HG03469 (cell line): ENCODE data around the gene CHD1.
A peak's percentile ranks its signal among the peaks of the same experiment; 100 is the strongest.

Experiments
- ATAC-seq: cut with Tn5 transposase; IDR thresholded peaks from one replicate; pipeline ENCODE4 v1.9.1; 2021; ENCODE audit warnings: mild to moderate bottlenecking, moderate library complexity, moderate number of reproducible peaks; ENCODE audit not compliant: unreplicated experiment

The CHD1 gene

DNA sequence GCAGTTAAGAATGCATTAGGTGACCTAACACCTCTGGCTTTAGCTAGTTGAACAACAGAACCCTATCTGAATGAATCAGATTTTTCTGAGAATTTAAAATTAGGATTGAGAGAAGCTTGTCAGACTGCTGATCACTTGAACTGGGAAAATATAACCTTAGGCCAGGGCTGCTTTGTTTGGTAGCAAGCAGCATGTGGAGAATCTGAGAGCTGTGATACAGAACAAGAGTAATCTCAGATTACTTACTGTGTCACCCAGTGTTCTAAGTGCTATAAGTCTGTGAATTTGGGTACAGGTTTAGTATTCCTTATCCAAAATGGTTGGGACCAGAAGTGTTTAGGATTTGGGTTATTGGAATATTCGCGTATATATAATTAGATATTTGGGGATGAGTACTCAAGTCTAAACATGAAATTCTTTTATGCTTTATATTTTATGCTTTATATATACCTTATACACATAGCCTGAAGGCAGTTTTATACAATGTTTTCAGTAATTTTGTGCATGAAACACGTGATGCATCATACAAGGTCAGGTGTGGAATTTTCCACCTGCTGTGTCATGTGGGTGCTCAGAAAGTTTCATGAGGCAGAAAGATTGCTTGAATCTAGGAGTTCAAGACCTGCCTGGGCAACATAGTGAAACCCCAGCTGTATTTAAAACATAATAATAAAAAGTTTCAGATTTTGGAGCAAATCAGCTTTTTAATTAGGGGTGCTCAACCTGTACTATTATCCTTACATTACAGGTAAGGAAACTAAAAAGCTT, 8.3 kb upstream of the CHD1 start:
- ATAC-seq: no peak

GRCh38 chr5:98935206-98935605, 6.4 kb upstream of the CHD1 start:
- no peak for ATAC-seq

DNA sequence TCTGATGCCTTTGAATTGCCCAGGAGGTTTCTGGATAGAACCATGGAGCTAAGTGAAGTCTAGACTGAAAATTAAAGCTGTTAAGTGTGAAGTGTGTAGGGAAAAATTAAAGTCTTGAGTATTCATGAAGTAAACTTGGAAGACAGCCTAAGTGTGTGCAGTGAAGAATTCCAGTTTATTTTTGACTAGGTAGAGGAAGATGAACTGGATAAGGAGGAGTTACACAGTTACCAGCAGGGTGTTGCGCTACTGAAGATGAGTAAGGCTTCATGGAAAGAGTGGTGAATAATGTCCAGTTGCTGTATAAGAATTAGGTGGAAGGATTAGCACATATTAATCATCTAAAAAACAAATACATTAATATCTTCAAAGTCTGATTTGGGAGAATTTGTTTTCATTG, 5.7 kb upstream of the CHD1 start:
- ATAC-seq: no peak

- ATAC-seq: peak; percentile 25
Observed at GRCh38 chr5:98933445-98934072, 4.8 kb upstream of the CHD1 start.

GRCh38 chr5:98930972-98931762, 2.4 kb upstream of the CHD1 start:
- ATAC-seq: no peak

DNA sequence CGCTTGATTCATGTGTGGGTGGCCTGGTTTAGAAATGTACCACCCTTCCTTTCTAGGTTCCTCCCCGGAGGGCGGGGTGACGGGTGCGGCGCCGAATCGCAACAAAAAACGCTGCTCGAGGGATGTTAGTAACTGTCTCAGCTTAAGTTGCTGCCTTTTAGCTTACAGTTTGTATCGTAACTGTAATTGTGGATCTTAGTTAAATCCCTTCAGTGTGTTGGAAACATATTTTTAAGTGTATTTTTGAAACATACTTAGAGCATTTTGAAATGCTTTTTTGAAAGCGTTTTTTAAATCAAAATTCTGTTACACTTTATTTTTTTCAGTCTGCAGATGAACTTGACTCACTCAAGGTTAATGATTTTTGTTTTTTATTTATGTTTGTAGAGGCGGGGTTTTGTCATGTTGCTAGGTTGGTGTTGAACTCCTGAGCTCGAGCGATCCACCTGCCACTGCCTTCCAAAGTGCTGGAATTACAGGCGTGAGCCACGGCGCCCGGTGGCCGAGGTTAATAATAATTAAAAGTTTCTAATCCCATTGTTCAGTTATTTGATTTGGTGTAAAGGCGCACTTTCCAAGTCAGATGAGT, 997 bp upstream of the CHD1 start:
- ATAC-seq: peak; percentile 55

DNA sequence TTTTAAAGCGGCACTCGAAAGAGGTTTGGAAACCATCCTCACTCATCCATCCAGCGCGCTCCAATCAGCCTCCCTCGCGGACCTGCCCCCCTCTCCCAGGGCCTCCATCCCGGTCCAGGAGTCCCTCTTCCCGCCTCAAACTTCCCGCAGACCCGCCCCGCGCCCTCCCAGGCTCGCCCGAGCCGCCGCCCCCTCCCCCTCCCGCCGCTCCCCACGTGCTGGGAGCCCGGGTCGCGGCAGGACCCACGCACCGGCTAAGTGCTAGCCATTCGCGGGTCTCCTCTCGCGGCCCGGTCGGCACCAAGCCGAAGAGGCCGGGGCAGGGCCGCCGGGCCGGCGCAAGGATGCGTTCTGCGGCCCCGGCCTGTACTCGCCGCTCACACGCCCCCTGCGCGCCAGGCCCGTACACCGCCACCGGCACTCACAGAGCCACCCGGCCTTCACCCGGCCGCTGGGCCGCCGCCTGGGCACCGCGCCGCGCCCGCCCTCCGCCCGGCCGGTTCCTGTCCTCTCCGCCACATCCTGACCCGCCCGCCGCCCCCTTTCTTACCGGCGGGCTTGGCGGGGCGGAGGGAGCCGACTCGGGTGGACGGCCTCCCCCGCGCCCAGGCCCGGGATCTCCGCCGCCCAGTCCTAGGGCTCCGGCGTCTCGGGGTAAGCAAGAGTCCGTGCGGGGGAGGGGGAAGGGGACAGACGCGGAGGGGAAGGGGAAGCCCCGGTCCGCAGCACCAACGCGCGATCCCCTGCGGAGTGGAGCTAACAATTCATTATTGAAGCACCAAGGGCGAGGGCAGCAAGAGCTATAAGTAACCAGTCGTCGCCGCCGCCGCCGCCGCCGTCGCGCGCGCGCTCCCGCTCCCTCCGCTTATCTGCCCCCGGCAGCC, 576 bp downstream of the CHD1 start:
- ATAC-seq: peak; percentile 14

DNA sequence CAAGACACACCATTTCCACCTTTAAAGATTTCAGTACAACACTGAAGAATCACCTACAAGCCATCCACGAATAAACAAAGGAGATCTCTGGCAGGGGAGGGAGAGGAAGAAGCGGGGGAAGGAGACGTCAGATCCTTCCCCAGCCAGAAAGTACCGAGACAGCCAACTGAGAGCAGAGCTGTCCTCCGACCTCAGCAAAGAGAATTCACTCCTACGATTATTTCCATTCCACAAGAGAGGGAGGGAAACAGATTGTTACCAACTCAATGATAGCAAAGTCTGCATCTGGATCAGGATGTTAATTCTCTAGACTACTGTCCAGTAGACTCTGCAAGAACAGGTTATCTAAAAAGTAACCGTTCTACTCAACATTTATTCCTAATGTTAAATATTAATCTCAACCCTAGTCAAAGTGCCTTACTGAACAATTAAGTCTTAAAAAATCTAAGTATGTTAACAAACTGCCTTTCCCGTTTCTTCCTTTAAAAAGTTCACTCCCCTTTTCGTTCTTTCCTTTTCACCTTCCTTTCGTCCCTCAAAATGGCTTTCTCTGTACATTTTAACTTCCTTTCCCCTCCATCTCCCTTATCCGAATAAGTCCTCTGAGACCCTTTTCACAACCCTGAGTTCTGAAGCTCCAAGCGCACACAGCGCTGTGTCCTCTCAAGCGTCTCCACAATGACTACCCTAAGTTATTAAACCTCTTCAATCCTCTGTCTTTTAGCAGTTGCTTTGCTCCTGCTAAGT, 1.4 kb downstream of the CHD1 start:
- peak; percentile 19 for ATAC-seq

GRCh38 chr5:98923966-98924365, 4.8 kb downstream of the CHD1 start:
- no peak for ATAC-seq

DNA sequence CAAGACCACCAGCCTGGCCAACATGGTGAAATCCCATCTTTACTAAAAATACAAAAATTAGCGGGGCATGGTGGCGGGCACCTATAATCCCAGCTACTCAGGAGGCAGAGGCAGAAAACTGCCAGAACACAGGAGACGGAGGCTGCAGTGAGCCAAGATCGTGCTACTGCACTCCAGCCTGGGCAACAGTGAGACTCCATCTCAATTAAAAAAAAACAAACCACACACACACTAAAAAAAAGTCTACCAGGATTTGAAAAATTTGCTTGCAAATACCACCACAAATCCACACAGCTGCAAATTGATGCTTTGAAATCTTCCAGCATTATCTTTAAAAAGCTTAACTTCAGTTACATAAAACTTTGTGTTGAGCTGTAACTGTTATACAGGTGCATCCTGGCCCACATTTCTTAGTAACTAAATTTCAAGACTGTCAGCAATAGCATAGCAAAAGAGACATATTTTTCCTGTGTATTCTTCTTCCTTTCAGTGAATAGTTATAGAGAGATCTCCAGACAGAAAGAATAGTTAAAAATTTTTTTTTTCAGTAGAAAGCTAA, 6.8 kb downstream of the CHD1 start:
- ATAC-seq: no peak

DNA sequence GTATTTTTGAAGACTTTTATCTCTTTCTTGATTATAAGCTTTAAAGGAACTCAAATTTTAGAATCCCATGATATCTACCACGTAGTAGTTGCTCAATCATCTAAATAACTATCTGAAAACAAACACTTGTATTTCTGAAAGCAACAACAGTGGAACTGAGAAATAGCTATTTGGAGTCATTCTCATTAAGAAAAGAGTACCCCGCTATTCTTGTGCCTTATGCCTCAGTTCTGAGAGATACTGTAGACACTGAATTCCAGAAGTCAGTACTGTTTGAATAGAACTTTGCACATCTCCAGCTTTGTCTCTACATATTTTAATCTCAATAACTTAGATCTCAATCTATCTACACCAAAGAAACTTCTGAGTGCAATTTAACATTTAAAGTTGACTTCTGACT, 11.4 kb downstream of the CHD1 start:
- ATAC-seq: no peak

DNA sequence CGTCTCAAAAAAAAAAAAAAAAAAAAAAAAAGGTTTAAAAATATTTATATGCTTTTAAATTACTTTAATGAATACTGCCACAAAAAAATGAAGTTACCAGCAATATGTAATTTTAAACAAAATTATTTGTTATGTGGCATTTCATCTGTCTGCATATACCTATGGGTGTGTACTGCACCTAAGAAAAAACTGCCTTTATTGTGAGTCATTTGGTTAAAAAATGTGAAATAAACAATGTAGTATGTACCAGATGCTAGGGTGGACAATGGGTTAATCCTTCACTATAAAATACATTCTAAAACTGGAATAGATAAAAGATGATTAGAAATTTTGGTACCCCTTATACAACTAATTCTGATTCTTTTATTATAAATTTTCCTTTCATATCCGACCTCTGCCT, 12.3 kb downstream of the CHD1 start:
- no peak for ATAC-seq

GRCh38 chr5:98913911-98914310, 14.9 kb downstream of the CHD1 start:
- no peak for ATAC-seq

DNA sequence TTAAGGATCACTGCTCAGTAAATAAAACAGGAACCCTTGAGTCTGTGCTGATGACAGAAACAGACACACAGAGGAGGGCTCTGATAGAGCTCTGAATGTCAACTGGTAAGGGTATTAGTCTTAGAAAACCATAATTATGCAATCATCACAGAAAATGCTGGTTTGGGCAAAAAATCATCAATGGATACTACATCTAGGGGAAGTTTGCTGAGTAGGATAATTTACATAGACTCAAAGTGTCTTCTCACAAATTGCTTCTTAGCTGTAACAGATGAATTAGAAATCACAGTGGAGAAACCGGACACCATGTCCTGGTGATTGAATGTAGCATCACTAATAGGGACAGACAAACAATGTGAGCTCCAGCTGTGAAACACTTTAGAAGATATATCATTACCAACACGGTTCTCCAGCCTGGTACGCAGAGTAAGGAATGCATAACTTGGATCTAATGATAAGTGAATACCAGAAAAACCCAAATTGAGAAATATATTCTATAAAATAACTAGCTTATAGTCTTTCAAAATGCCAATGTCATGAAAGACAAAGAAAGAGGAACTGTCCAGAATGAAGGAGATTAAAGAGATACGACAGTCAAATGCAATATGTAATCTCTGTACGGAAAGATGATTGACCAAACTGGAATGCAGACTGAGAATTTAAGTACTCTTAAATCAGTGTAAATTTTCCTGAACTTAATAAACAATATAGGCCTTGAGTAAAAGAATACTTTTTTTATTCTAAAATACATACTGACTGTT, 17.3 kb downstream of the CHD1 start:
- no peak for ATAC-seq

DNA sequence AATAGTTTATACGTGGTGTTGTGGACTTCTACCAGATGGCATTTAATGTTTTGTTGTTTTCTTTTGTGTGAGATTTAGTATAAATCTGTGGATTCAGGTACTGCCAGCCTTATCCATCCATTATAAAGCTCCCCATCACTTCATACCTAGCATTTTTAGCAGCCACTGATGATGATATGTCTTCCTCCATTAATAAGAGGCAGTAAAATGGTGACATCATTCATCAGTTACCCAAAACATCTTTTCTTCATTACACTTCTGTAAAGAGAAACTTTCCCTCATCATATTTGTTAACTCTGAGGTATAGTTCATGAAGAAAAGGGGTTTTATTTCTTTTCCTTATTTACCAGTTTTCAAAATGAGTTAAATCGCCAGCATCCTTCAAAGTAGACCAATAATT, 19.4 kb downstream of the CHD1 start:
- no peak for ATAC-seq

GRCh38 chr5:98907951-98908350, 20.9 kb downstream of the CHD1 start:
- ATAC-seq: no peak

DNA sequence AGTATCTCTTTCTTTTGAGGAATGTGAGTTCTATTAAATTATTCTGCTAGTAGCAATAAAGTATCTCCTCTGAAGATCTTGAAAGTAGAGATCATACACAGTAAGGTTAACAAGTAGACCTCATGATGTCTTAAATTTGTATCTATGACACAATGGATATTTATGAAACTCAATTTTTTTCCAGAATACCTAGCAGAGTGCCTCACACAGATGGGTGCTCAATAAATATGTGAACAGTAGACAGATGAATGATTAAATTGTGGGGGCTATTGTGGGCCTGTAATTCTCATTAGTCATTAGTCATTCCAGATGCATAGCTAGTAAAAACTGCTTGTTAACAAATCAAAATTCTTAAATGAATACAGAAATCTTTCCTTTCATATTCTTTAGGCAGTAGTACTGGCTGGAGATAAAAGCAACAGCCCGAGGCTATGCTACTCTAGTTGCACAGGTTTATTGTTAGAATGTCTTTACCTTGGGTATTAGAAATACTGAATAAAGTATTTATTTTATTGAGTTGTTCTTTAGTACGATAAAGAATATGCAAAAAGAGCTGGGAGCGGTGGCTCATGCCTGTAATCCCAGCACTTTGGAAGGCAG, 22.0 kb downstream of the CHD1 start:
- ATAC-seq: no peak
